ENCODE results near the gene TUBA1C. TPM values are rescaled to one million over a fixed set of nuclear protein-coding genes. Genes with fewer than 3 reads are reported as not detected.
A peak's percentile ranks its signal among the peaks of the same experiment; 100 is the strongest.
"Not testable (repeated sequence)": the region's sequence is repeated elsewhere in the genome, so short reads cannot be mapped to it uniquely, and the experiment has no call there.

TUBA1C gene
- total RNA-seq, 1 donor from 2014 or later: 99.4 TPM

- no peak for DNase-seq
These were observed 8.8 kb upstream of the TUBA1C start for GRCh38 chr12:49255857-49256637.

- DNase-seq: not testable (repeated sequence)
These were observed 7.2 kb upstream of the TUBA1C start for GRCh38 chr12:49257508-49258184.

- no peak for DNase-seq
These were observed 5.4 kb upstream of the TUBA1C start for GRCh38 chr12:49259452-49259851.

- peak; percentile 52 for DNase-seq
These were observed 4.7 kb upstream of the TUBA1C start for GRCh38 chr12:49260166-49260565.

- DNase-seq: no peak
These were observed 4.1 kb upstream of the TUBA1C start for GRCh38 chr12:49260571-49261363.

GRCh38 chr12:49261721-49262120 lies 3.2 kb upstream of the TUBA1C start:
- no peak for DNase-seq

GRCh38 chr12:49263400-49263763 lies 1.5 kb upstream of the TUBA1C start:
- DNase-seq: no peak

DNA sequence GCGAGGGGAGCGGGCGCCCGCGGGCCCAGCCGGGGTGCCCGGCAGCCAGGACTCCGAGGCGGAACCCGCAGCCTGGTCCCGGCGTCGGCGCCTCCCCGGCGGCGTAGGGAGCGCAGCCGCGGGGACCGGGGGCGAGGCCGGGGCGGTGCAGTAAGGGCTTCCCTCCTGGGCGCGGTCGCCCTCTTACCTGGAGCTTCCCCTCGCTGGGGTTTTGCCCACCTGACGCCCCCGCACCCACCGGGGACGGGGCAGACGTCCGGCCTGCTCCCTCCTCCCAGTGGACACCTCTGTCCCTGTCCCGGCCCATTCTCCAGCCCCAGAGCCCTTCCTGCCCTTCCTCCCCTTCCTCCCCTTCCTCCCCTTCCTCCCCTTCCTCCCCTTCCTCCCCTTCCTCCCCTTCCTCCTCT lies 413 bp upstream of the TUBA1C start:
- no peak for DNase-seq

DNA sequence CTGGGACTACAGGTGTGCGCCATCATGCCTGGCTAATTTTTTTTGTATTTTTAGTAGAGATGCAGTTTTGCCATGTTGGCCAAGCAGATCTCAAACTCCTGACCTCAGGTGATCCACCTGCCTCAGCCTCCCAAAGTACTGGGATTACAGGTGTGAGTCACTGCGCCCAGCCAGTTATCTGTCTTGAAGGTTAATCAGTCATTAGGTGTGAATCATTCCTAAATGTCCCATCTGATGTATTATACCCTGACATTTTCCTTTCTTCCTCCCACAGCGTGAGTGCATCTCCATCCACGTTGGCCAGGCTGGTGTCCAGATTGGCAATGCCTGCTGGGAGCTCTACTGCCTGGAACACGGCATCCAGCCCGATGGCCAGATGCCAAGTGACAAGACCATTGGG lies 4.3 kb downstream of the TUBA1C start:
- not testable (repeated sequence) for DNase-seq

GRCh38 chr12:49272790-49273725 lies 8.2 kb downstream of the TUBA1C start:
- DNase-seq: no peak

DNA sequence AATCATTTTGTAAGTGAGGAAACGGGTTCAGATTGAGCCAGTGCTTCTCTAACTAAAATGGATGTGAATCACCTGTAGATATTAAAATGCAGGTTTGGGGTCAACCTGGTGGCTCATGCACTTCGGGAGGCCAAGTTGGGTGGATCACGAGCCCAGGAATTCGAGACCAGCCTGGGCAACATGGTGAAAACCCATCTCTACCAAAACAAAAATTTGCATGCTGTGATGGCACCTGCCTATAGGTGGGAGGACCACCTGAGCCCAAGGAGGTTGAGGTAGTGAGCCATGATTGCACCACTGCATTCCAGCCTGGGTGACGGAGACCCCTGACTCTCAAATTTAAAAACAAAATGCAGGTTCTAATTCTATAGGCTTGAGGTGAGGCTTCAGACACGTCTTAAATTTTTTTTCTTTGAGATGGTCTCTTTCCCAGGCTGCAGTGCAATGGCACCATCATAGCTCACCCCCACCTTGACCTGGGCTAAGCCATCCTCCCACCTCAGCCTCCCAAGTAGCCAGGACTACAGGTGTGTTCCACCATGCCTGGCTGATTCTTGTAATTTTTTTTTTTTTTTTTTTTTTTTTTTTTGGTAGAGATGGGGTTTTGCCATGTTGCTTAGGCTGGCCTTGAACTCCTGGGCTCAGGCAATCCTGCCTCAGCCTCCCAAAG lies 9.0 kb downstream of the TUBA1C start:
- DNase-seq: no peak

GRCh38 chr12:49274396-49275069 lies 9.7 kb downstream of the TUBA1C start:
- DNase-seq: no peak

DNA sequence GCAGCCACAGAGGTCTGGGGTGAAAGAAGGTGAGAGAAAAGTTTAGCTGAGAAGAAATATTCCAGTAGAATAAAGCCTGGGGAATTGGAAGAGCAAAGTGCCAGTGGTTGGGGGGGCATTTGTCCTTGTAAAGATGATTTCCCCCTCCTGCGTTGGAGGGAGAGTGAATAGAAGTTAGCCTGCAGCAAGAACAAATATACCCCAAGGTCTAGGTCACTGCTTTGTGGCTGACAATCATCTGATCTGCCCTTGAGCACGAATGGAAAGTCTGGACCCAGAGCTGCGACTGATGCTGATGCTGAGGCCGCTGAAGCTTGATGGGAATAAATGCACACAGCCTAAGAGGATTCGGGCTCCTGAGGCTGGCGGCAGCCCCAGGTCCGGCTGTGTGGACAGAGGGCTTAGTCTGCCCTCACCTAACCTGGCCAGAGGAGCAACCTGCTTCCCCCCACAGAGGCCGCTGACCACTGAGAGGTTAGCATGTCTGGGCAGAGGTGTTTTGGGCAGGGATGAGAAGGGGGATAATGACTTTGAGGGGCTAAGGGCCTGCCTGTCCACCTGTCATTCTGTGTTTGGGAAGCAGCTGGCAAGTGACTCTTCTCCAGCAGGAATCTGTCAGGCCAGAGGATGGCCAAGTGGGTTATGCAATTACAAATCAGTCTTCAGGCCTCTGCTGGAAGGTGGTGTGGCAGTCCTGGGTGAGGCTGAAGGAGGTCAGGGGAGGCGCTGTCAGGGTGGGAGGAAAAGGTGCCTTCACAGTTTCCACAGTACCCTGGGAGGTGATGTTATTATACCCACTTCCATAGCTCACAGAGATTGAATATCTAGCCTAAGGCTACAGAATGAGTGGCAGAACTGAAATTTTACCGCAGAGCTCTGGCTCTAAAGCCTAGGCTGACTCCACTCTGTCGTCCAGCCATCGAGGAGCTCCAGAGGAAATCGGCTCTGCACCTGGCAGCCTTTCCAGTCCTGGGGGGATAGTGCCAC lies 11.7 kb downstream of the TUBA1C start:
- no peak for DNase-seq

DNA sequence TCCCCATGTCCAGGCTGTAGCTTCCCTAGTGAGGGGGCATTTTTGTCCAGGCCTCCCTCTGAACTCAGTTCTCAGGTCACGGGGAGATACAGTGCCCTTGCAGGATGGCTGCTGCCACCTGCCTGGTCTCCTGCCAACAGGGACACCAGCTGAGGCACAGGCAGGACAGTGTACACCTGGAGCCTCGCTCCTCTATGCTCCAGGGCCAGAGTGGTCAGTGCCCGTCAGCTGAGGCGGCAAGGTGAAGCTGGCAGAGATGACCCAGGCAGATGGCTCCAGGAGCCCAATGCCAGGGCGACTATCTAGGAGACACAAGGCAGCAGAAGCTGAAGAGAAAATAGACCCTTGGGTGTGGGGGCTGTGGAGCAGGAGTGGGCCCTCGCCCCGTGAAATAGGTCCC lies 12.6 kb downstream of the TUBA1C start:
- DNase-seq: no peak

DNA sequence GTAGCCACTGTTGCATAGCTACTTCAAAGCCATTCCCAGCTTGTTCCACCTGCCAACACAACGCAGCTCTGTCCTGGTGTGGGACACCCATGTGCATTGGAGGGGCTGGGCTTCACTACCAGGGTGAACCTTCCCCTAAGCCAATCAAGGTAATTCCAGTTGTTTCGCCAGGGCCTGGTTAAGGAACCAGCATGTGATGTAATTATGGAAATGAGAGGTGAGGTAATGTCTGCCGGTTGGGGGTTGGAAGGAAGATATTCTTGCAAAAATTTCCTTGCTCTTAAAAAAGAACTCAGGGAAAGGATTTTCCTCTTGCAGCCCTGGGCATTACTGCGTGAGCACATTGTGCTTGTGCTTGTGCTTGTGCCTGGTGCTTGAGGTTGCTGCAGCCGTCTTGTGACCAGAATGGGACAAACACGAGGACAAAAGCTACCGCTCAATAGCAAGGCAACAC lies 14.9 kb downstream of the TUBA1C start:
- DNase-seq: no peak

GRCh38 chr12:49280545-49280944 lies 15.7 kb downstream of the TUBA1C start:
- DNase-seq: not testable (repeated sequence)

DNA sequence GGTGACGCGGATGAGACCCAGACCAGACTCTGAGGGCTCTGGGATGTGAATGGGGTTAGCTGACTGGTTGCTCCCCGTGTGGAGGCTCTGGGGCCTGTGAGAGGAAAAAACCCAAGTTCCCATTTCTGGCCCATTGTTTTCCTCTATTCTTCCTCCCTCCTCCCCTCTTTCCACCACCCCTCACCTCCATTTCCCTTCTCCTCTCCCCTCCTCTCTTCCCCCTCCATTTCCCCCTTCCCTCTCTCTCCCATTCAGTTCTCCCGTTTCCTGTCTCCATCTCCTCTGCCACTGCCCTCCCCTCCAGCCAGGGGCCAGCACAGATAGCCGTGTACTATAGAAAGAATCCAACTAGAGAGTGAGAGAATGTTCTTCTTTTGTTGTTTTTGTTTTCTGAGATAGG lies 17.4 kb downstream of the TUBA1C start:
- no peak for DNase-seq

GRCh38 chr12:49282740-49283375 lies 18.0 kb downstream of the TUBA1C start:
- DNase-seq: not testable (repeated sequence)
